GM23248 (cell line): ENCODE results near the gene PRDM10.

Experiments used
- EZH2 ChIP-seq: fragments of 200-600 bp; sonication (generic); IDR thresholded peaks from 2 replicates; pipeline ENCODE4 v1.6.1; 2018; ENCODE audit warnings: antibody characterized with exemption, mild to moderate bottlenecking; ENCODE audit not compliant: insufficient read depth, poor library complexity, severe bottlenecking
- EZH2phosphoT487 ChIP-seq: fragments of 200-600 bp; sonication (generic); IDR thresholded peaks from 2 replicates; pipeline ENCODE4 v1.6.1; 2018; ENCODE audit warnings: antibody characterized with exemption, moderate library complexity, mild to moderate bottlenecking, low read depth; ENCODE audit not compliant: insufficient read depth

DNA sequence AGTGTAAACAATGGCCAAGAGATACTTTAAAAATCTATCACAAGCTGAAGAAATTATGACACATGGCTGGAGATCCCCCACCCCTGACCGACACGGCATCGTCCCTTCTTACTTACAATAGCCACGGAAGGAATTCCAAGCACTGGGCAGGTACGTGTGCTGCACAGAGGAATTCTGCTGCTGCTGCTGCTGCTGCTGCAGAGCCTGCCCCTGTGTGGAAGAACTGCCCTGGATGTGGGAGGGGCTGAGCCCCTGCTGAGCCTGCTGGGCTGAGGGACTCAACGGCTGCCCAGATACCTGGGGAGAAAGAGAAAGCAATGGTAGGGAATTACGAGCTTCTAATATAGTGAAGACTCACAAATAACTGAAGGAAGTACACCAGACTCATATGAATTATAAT lies 92.3 kb downstream of the PRDM10 start:
- TF ChIP-seq EZH2 = no peak
- no peak for TF ChIP-seq EZH2phosphoT487
